OCI-LY3 (cell line): ENCODE data around the gene TULP1.

Source experiments
- H2AFZ ChIP-seq: fragments of 200-600, 300-600 bp; shearing (Covaris generic); 2 replicates; pipeline ENCODE4 v1.6.0; 2014; ENCODE audit warnings: antibody characterized with exemption, low read depth, low read length
- H3K27ac ChIP-seq: fragments of 200-600, 300-600 bp; sonication (generic); 2 replicates; pipeline ENCODE4 v1.5.1; 2014; ENCODE audit warnings: mild to moderate bottlenecking, low read length, moderate library complexity, mixed read lengths
- H3K27me3 ChIP-seq: fragments of 200-600, 300-600 bp; sonication (generic); 2 replicates; pipeline ENCODE4 v1.6.1; 2014; ENCODE audit warnings: low read depth, low read length, mixed read lengths
- H3K36me3 ChIP-seq: fragments of 200-600, 300-600 bp; sonication (generic); replicated peaks from 2 replicates; pipeline ENCODE3; 2014; ENCODE audit warnings: low read depth, low read length, mixed read lengths
- H3K4me1 ChIP-seq: fragments of 300-600, 200-600 bp; sonication (generic); 2 replicates; pipeline ENCODE4 v1.6.1; 2014; ENCODE audit warnings: low read length, mixed read lengths
- H3K4me2 ChIP-seq: fragments of 200-600, 300-600 bp; sonication (generic); 2 replicates; pipeline ENCODE4 v1.6.1; 2014; ENCODE audit warnings: low read length, mixed read lengths
- H3K4me3 ChIP-seq: fragments of 300-600, 200-600 bp; sonication (generic); 2 replicates; pipeline ENCODE4 v1.5.1; 2014; ENCODE audit warnings: antibody characterized with exemption, mild to moderate bottlenecking, low read length, moderate library complexity
- H3K79me2 ChIP-seq: fragments of 300-600, 200-600 bp; shearing (Covaris generic); 2 replicates; pipeline ENCODE4 v1.6.1; 2014; ENCODE audit warnings: mild to moderate bottlenecking, low read length, mixed read lengths
- H3K9ac ChIP-seq: fragments of 300-600, 200-600 bp; shearing (Covaris generic); 2 replicates; pipeline ENCODE4 v1.6.0; 2014; ENCODE audit warnings: mild to moderate bottlenecking, low read length, moderate library complexity
- H3K9me3 ChIP-seq: fragments of 200-600, 300-600 bp; shearing (Covaris generic); 2 replicates; pipeline ENCODE4 v1.6.1; 2014; ENCODE audit warnings: low read length, mixed read lengths; ENCODE audit not compliant: insufficient read depth
- H4K20me1 ChIP-seq: fragments of 200-600, 300-600 bp; sonication (generic); 2 replicates; pipeline ENCODE4 v1.6.1; 2016; ENCODE audit warnings: low read length, mixed read lengths; ENCODE audit not compliant: insufficient read depth
- CTCF ChIP-seq: fragments of 200-600, 300-600 bp; sonication (generic); IDR thresholded peaks from 2 replicates; pipeline ENCODE4 v1.5.1; 2014; ENCODE audit warnings: antibody characterized with exemption, low read length, low read depth
- EZH2phosphoT487 ChIP-seq: fragments of 200-600 bp; shearing (Covaris generic); IDR thresholded peaks from 2 replicates; pipeline ENCODE4 v1.6.1; 2018; ENCODE audit warnings: antibody characterized with exemption, mixed run types, low read depth

TULP1 gene

GRCh38 chr6:35471836-35472345, 40.8 kb downstream of the TULP1 start:
- H3K27me3 ChIP-seq, result no peaks in the 10 kb centered on the region
- no peak overlapping the region for H3K9ac ChIP-seq
- no peak overlapping the region for H2AFZ ChIP-seq
- peaks cover 45% of the 10 kb centered on the region for H4K20me1 ChIP-seq
- peak overlapping the region; percentile 8; the same call in 1 of the 2 replicates for H3K27ac ChIP-seq
- TF ChIP-seq EZH2phosphoT487, result no peak
- TF ChIP-seq CTCF, result no peak
- H3K36me3 ChIP-seq, result peaks cover 43% of the 10 kb centered on the region
- H3K4me3 ChIP-seq, result no peak overlapping the region
- no peaks in the 10 kb centered on the region for H3K9me3 ChIP-seq
- H3K4me2 ChIP-seq, result no peak overlapping the region
- peaks cover 39% of the 10 kb centered on the region for H3K79me2 ChIP-seq
- peaks cover 27% of the 10 kb centered on the region for H3K4me1 ChIP-seq

- peaks cover 39% of the 10 kb centered on the region for H3K79me2 ChIP-seq
- H3K9ac ChIP-seq, result no peak overlapping the region
- H3K27ac ChIP-seq, result peak overlapping the region; percentile 73
- peaks cover 43% of the 10 kb centered on the region for H3K36me3 ChIP-seq
- H3K4me2 ChIP-seq, result peak overlapping the region; percentile 92
- H4K20me1 ChIP-seq, result peaks cover 45% of the 10 kb centered on the region
- peak overlapping the region; percentile 95; the same call in 1 of the 2 replicates for H3K4me3 ChIP-seq
- no peaks in the 10 kb centered on the region for H3K27me3 ChIP-seq
- no peak overlapping the region for H2AFZ ChIP-seq
- TF ChIP-seq CTCF, result no peak
- no peak for TF ChIP-seq EZH2phosphoT487
- H3K4me1 ChIP-seq, result peaks cover 27% of the 10 kb centered on the region
- H3K9me3 ChIP-seq, result no peaks in the 10 kb centered on the region
These were observed 42.0 kb downstream of the TULP1 start for GRCh38 chr6:35470663-35471120.

- Histone ChIP-seq H3K9ac (peak overlapping the region; percentile 92), H3K27me3 (no peaks in the 10 kb centered on the region), H2AFZ (no peak overlapping the region), H3K4me2 (peak overlapping the region; percentile 92), H3K9me3 (no peaks in the 10 kb centered on the region), H3K4me1 (peaks cover 27% of the 10 kb centered on the region), H3K79me2 (peaks cover 39% of the 10 kb centered on the region), H3K4me3 (peak overlapping the region; percentile 95), H3K36me3 (peaks cover 43% of the 10 kb centered on the region), H3K27ac (peak overlapping the region; percentile 73), H4K20me1 (peaks cover 45% of the 10 kb centered on the region)
- TF ChIP-seq EZH2phosphoT487, result no peak
- TF ChIP-seq CTCF, result no peak
These were observed 42.7 kb downstream of the TULP1 start for GRCh38 chr6:35469751-35470662.

- Histone ChIP-seq H2AFZ (no peak overlapping the region), H3K4me3 (peak overlapping the region; percentile 95), H3K36me3 (peaks cover 43% of the 10 kb centered on the region), H3K9ac (peak overlapping the region; percentile 92), H3K4me1 (peaks cover 27% of the 10 kb centered on the region), H3K27me3 (no peaks in the 10 kb centered on the region), H3K4me2 (peak overlapping the region; percentile 92), H3K9me3 (no peaks in the 10 kb centered on the region), H4K20me1 (peaks cover 45% of the 10 kb centered on the region), H3K79me2 (peaks cover 39% of the 10 kb centered on the region), H3K27ac (peak overlapping the region; percentile 73)
- TF ChIP-seq EZH2phosphoT487 (no peak), CTCF (no peak)
These were observed 43.5 kb downstream of the TULP1 start for GRCh38 chr6:35468980-35469750.
